DND-41 (cell line): Measurements from ENCODE around the gene ADGRB3.

Source experiments
- ATAC-seq: fragments of 200-7000 bp; cut with Tn5 transposase; 3 replicates; pipeline ENCODE4 v1.9.1; 2021; ENCODE audit warnings: low read depth; ENCODE audit not compliant: insufficient read depth
- DNase-seq: peaks from one replicate; pipeline ENCODE4 v3.0.0-alpha.2; 2020
- H2AFZ ChIP-seq: 2 replicates; pipeline ENCODE4 v1.6.0; 2012; ENCODE audit warnings: low read depth, low read length
- H3K27ac ChIP-seq: 2 replicates; pipeline ENCODE4 v1.5.1; 2012; ENCODE audit warnings: low read length, inconsistent platforms
- H3K27me3 ChIP-seq: fragments of 200-600 bp; sonication (generic); 2 replicates; pipeline ENCODE4 v1.6.0; 2012; ENCODE audit warnings: low read length, mild to moderate bottlenecking, inconsistent platforms; ENCODE audit not compliant: insufficient read depth, poor library complexity
- H3K36me3 ChIP-seq: 2 replicates; pipeline ENCODE4 v1.5.1; 2012; ENCODE audit warnings: low read length, inconsistent platforms; ENCODE audit not compliant: insufficient read depth
- H3K4me1 ChIP-seq: 2 replicates; pipeline ENCODE4 v1.5.1; 2012; ENCODE audit warnings: mild to moderate bottlenecking, low read length; ENCODE audit not compliant: insufficient read depth
- H3K4me2 ChIP-seq: 2 replicates; pipeline ENCODE4 v1.6.0; 2012; ENCODE audit warnings: mild to moderate bottlenecking, moderate library complexity, low read length, inconsistent platforms; ENCODE audit not compliant: insufficient read depth
- H3K4me3 ChIP-seq, 2 experiments: fragments of 200-600 bp in 1 of 2; shearing (Covaris generic) in 1 of 2; 2 replicates each; pipeline ENCODE4 v1.5.1; 2012 to 2016; ENCODE audit warnings: inconsistent platforms in 2 of 2, low read length in 2 of 2, mild to moderate bottlenecking in 2 of 2, low read depth in 1 of 2, moderate library complexity in 1 of 2
- H3K79me2 ChIP-seq: 2 replicates; pipeline ENCODE4 v1.6.0; 2012; ENCODE audit warnings: low read length, inconsistent platforms; ENCODE audit not compliant: insufficient read depth
- H3K9ac ChIP-seq: 2 replicates; pipeline ENCODE4 v1.6.0; 2012; ENCODE audit warnings: low read depth, mild to moderate bottlenecking, inconsistent platforms, low read length, moderate library complexity
- H3K9me3 ChIP-seq: 2 replicates; pipeline ENCODE4 v1.5.1; 2012; ENCODE audit warnings: low read length, moderate library complexity, mild to moderate bottlenecking, inconsistent platforms; ENCODE audit not compliant: insufficient read depth, severe bottlenecking
- H4K20me1 ChIP-seq: 2 replicates; pipeline ENCODE4 v1.6.0; 2012; ENCODE audit warnings: low read length; ENCODE audit not compliant: insufficient read depth
- CTCF ChIP-seq: IDR thresholded peaks from 2 replicates; pipeline ENCODE4 v1.5.1; 2012; ENCODE audit warnings: borderline replicate concordance, low read length, moderate library complexity, mild to moderate bottlenecking; ENCODE audit not compliant: poor library complexity, severe bottlenecking; ENCODE audit errors: extremely low read depth
- EZH2 ChIP-seq: IDR thresholded peaks from 3 replicates; pipeline ENCODE4 v1.6.1; 2012; ENCODE audit warnings: borderline replicate concordance, low read depth, mild to moderate bottlenecking, moderate library complexity, low read length, inconsistent platforms; ENCODE audit not compliant: severe bottlenecking

Gene ADGRB3

GRCh38 chr6:69005199-69005598 is 370.1 kb downstream of the ADGRB3 start:
- Histone ChIP-seq H2AFZ (no peak overlapping the region), H3K36me3 (no peaks in the 10 kb centered on the region), H3K27me3 (no peaks in the 10 kb centered on the region), H3K9ac (no peak overlapping the region), H3K4me2 (no peak overlapping the region), H3K4me3 (no peak overlapping the region), H3K9me3 (no peaks in the 10 kb centered on the region), H4K20me1 (no peaks in the 10 kb centered on the region), H3K79me2 (no peaks in the 10 kb centered on the region), H3K4me1 (no peaks in the 10 kb centered on the region), H3K27ac (no peak overlapping the region)
- no peak for TF ChIP-seq EZH2
- TF ChIP-seq CTCF = no peak
- ATAC-seq (no peak), DNase-seq (no peak)

- H3K9me3 ChIP-seq = no peaks in the 10 kb centered on the region
- H3K4me2 ChIP-seq = no peak overlapping the region
- no peaks in the 10 kb centered on the region for H3K27me3 ChIP-seq
- H3K79me2 ChIP-seq = no peaks in the 10 kb centered on the region
- no peak overlapping the region for H3K4me3 ChIP-seq
- TF ChIP-seq CTCF = no peak
- TF ChIP-seq EZH2 = no peak
- H3K27ac ChIP-seq = no peak overlapping the region
- no peak overlapping the region for H3K9ac ChIP-seq
- H3K4me1 ChIP-seq = no peaks in the 10 kb centered on the region
- H3K36me3 ChIP-seq = no peaks in the 10 kb centered on the region
- ATAC-seq = no peak
- no peak for DNase-seq
- no peak overlapping the region for H2AFZ ChIP-seq
- H4K20me1 ChIP-seq = no peaks in the 10 kb centered on the region
Observed at GRCh38 chr6:69007781-69008180, 372.7 kb downstream of the ADGRB3 start.

GRCh38 chr6:69012211-69012610 is 377.1 kb downstream of the ADGRB3 start:
- no peaks in the 10 kb centered on the region for H3K9me3 ChIP-seq
- no peak for TF ChIP-seq EZH2
- no peak for TF ChIP-seq CTCF
- H3K36me3 ChIP-seq = no peaks in the 10 kb centered on the region
- H3K4me1 ChIP-seq = no peaks in the 10 kb centered on the region
- H4K20me1 ChIP-seq = no peaks in the 10 kb centered on the region
- H3K4me3 ChIP-seq = no peak overlapping the region
- no peak for ATAC-seq
- no peaks in the 10 kb centered on the region for H3K27me3 ChIP-seq
- DNase-seq = no peak
- no peak overlapping the region for H3K9ac ChIP-seq
- H3K27ac ChIP-seq = no peak overlapping the region
- H2AFZ ChIP-seq = no peak overlapping the region
- H3K79me2 ChIP-seq = no peaks in the 10 kb centered on the region
- H3K4me2 ChIP-seq = no peak overlapping the region

- Histone ChIP-seq H3K4me2 (no peak overlapping the region), H3K4me3 (no peak overlapping the region), H2AFZ (no peak overlapping the region; the same call in 1 of the 2 replicates), H3K9ac (no peak overlapping the region), H3K36me3 (no peaks in the 10 kb centered on the region), H3K27ac (no peak overlapping the region), H3K4me1 (no peaks in the 10 kb centered on the region), H3K9me3 (no peaks in the 10 kb centered on the region), H3K79me2 (no peaks in the 10 kb centered on the region), H3K27me3 (no peaks in the 10 kb centered on the region), H4K20me1 (no peaks in the 10 kb centered on the region)
- TF ChIP-seq CTCF = no peak
- TF ChIP-seq EZH2 = no peak
- no peak for ATAC-seq
- DNase-seq = no peak
Observed at GRCh38 chr6:69012876-69013275, 377.8 kb downstream of the ADGRB3 start.
